GM23338 (cell line): ENCODE data around the gene FGFR3. TPM values are rescaled to one million over a fixed set of nuclear protein-coding genes. Genes with fewer than 3 reads are reported as not detected.

Experiments
- ATAC-seq: fragments of 200-7000 bp; cut with Tn5 transposase; 3 replicates; pipeline ENCODE4 v1.9.1; 2020
- DNase-seq: peaks from one replicate; pipeline ENCODE4 v3.0.0-alpha.2; 2015; ENCODE audit warnings: low spot score
- H2AFZ ChIP-seq: fragments of 200-600 bp; sonication (generic); 2 replicates; pipeline ENCODE4 v1.8.0; 2016; ENCODE audit warnings: antibody characterized with exemption, mild to moderate bottlenecking, moderate library complexity
- H3F3A ChIP-seq: fragments of 200-600 bp; sonication (generic); replicated peaks from 2 replicates; pipeline ENCODE4 v1.8.0; 2017; ENCODE audit warnings: antibody characterized with exemption, mixed run types, low read depth
- H3K27ac ChIP-seq: fragments of 200-600 bp; sonication (generic); 2 replicates; pipeline ENCODE4 v1.6.1; 2016; ENCODE audit warnings: low read depth
- H3K27me3 ChIP-seq: fragments of 200-600 bp; sonication (generic); 2 replicates; pipeline ENCODE4 v1.8.0; 2016; ENCODE audit warnings: mild to moderate bottlenecking, mixed run types, moderate library complexity; ENCODE audit not compliant: insufficient read depth
- H3K36me3 ChIP-seq: fragments of 200-600 bp; sonication (generic); 2 replicates; pipeline ENCODE4 v1.8.0; 2016; ENCODE audit warnings: mild to moderate bottlenecking; ENCODE audit not compliant: insufficient read depth
- H3K4me1 ChIP-seq: fragments of 200-600 bp; sonication (generic); 2 replicates; pipeline ENCODE4 v1.8.0; 2016; ENCODE audit warnings: mild to moderate bottlenecking, moderate library complexity; ENCODE audit not compliant: insufficient read depth
- H3K4me2 ChIP-seq: fragments of 200-600 bp; sonication (generic); 2 replicates; pipeline ENCODE4 v1.7.1; 2017; ENCODE audit warnings: mixed run types
- H3K4me3 ChIP-seq: fragments of 200-600 bp; sonication (generic); 2 replicates; pipeline ENCODE4 v1.6.1; 2016; ENCODE audit warnings: mixed run types
- H3K79me2 ChIP-seq: fragments of 200-600 bp; sonication (generic); replicated peaks from 2 replicates; pipeline ENCODE4 v1.8.0; 2017; ENCODE audit warnings: mild to moderate bottlenecking; ENCODE audit not compliant: insufficient read depth
- H3K9me2 ChIP-seq: fragments of 200-600 bp; sonication (generic); 2 replicates; pipeline ENCODE4 v1.8.0; 2017; ENCODE audit not compliant: insufficient read depth
- H4K20me1 ChIP-seq: fragments of 200-600 bp; sonication (generic); replicated peaks from 2 replicates; pipeline ENCODE4 v1.8.0; 2017; ENCODE audit warnings: mild to moderate bottlenecking; ENCODE audit not compliant: insufficient read depth
- H3K27ac Mint-ChIP-seq: 2 replicates; pipeline ENCODE4 v1.8.0; 2020; ENCODE audit warnings: inconsistent platforms, mild to moderate bottlenecking, moderate library complexity, mixed read lengths
- H3K27me3 Mint-ChIP-seq: 3 replicates; pipeline ENCODE4 v1.8.0; 2022; ENCODE audit warnings: low read depth, mild to moderate bottlenecking, moderate library complexity, mixed read lengths, inconsistent platforms; ENCODE audit not compliant: insufficient read depth, poor library complexity
- H3K36me3 Mint-ChIP-seq: 3 replicates; pipeline ENCODE4 v1.8.0; 2021; ENCODE audit warnings: low read depth, mild to moderate bottlenecking, inconsistent platforms, moderate library complexity, mixed read lengths
- H3K4me1 Mint-ChIP-seq: 3 replicates; pipeline ENCODE4 v1.8.0; 2020; ENCODE audit warnings: mild to moderate bottlenecking, inconsistent platforms, mixed read lengths
- H3K4me3 Mint-ChIP-seq: 3 replicates; pipeline ENCODE4 v1.8.0; 2021; ENCODE audit warnings: moderate library complexity, mild to moderate bottlenecking, inconsistent platforms, mixed read lengths
- H3K9me3 Mint-ChIP-seq: 3 replicates; pipeline ENCODE4 v1.8.0; 2020; ENCODE audit warnings: moderate library complexity, mild to moderate bottlenecking, inconsistent platforms, mixed read lengths
- CREB1 ChIP-seq: fragments of 250-450 bp; sonication (Bioruptor Pico); IDR thresholded peaks from 2 replicates; pipeline ENCODE4 v1.5.0; 2020; ENCODE audit warnings: low read depth, mild to moderate bottlenecking, moderate library complexity
- EZH2phosphoT487 ChIP-seq: fragments of 200-600 bp; sonication (generic); IDR thresholded peaks from one replicate; pipeline ENCODE4 v1.8.1; 2018; ENCODE audit warnings: antibody characterized with exemption; ENCODE audit not compliant: unreplicated experiment
- ZNF114 ChIP-seq: fragments of 250-450 bp; sonication (Bioruptor Pico); IDR thresholded peaks from 2 replicates; pipeline ENCODE4 v1.5.0; 2020; ENCODE audit warnings: mild to moderate bottlenecking, moderate library complexity
- polyA plus RNA-seq: library from polyadenylated mRNA; unstranded; fragments of >200 nt; fragmentation: Nextera tagmentation; extraction: Ambion mirVana; gene quantifications from 2 replicates; pipeline ENCODE4 v1.2.1, GENCODE V29; 2016
- total RNA-seq: library from RNA; depleted of rRNA; stranded (reverse); fragments of >200 nt; shearing (Covaris generic); gene quantifications from 2 replicates; pipeline ENCODE4 v1.2.3, GENCODE V29; 2014
- TF ChIP-seq, protein P1 (sequence below): fragments of 250-450 bp; sonication (Bioruptor Pico); IDR thresholded peaks from 2 replicates; pipeline ENCODE4 v1.5.0; 2020; ENCODE audit warnings: mild to moderate bottlenecking, moderate library complexity
- TF ChIP-seq, protein P2 (sequence below), 2 experiments: fragments of 200-600 bp in 1 of 2; sonication (generic) in 1 of 2; conservative IDR thresholded peaks; 2 replicates each; pipeline versions ENCODE4 v1.5.1 to v1.6.1; 2016 to 2017; ENCODE audit warnings: antibody characterized with exemption in 2 of 2, low read depth in 2 of 2, mild to moderate bottlenecking in 2 of 2, moderate library complexity in 1 of 2

The FGFR3 gene
- total and polyA plus RNA-seq, 2 experiments from 2014 or later: 3.6 to 17.4 TPM

DNA sequence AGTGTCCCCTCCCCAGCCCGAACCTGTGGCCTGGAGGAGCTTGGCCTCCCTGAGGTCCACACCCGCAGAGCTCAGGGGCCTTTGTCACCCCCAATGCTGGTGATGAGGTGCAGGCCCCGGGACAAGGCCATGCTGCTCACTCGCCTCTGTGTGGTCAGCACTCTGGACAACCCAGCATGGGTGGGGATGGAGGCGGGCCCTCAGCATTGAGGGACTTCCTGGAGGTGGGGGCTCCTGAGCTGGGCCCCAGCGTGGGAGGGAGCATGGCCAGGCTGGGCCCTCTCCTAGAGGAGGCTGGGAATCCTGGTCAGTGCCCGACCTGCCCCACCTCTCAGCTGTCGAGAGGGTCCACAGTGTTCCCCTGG, 41.2 kb upstream of the FGFR3 start (continued):
- TF ChIP-seq, protein P1, sequence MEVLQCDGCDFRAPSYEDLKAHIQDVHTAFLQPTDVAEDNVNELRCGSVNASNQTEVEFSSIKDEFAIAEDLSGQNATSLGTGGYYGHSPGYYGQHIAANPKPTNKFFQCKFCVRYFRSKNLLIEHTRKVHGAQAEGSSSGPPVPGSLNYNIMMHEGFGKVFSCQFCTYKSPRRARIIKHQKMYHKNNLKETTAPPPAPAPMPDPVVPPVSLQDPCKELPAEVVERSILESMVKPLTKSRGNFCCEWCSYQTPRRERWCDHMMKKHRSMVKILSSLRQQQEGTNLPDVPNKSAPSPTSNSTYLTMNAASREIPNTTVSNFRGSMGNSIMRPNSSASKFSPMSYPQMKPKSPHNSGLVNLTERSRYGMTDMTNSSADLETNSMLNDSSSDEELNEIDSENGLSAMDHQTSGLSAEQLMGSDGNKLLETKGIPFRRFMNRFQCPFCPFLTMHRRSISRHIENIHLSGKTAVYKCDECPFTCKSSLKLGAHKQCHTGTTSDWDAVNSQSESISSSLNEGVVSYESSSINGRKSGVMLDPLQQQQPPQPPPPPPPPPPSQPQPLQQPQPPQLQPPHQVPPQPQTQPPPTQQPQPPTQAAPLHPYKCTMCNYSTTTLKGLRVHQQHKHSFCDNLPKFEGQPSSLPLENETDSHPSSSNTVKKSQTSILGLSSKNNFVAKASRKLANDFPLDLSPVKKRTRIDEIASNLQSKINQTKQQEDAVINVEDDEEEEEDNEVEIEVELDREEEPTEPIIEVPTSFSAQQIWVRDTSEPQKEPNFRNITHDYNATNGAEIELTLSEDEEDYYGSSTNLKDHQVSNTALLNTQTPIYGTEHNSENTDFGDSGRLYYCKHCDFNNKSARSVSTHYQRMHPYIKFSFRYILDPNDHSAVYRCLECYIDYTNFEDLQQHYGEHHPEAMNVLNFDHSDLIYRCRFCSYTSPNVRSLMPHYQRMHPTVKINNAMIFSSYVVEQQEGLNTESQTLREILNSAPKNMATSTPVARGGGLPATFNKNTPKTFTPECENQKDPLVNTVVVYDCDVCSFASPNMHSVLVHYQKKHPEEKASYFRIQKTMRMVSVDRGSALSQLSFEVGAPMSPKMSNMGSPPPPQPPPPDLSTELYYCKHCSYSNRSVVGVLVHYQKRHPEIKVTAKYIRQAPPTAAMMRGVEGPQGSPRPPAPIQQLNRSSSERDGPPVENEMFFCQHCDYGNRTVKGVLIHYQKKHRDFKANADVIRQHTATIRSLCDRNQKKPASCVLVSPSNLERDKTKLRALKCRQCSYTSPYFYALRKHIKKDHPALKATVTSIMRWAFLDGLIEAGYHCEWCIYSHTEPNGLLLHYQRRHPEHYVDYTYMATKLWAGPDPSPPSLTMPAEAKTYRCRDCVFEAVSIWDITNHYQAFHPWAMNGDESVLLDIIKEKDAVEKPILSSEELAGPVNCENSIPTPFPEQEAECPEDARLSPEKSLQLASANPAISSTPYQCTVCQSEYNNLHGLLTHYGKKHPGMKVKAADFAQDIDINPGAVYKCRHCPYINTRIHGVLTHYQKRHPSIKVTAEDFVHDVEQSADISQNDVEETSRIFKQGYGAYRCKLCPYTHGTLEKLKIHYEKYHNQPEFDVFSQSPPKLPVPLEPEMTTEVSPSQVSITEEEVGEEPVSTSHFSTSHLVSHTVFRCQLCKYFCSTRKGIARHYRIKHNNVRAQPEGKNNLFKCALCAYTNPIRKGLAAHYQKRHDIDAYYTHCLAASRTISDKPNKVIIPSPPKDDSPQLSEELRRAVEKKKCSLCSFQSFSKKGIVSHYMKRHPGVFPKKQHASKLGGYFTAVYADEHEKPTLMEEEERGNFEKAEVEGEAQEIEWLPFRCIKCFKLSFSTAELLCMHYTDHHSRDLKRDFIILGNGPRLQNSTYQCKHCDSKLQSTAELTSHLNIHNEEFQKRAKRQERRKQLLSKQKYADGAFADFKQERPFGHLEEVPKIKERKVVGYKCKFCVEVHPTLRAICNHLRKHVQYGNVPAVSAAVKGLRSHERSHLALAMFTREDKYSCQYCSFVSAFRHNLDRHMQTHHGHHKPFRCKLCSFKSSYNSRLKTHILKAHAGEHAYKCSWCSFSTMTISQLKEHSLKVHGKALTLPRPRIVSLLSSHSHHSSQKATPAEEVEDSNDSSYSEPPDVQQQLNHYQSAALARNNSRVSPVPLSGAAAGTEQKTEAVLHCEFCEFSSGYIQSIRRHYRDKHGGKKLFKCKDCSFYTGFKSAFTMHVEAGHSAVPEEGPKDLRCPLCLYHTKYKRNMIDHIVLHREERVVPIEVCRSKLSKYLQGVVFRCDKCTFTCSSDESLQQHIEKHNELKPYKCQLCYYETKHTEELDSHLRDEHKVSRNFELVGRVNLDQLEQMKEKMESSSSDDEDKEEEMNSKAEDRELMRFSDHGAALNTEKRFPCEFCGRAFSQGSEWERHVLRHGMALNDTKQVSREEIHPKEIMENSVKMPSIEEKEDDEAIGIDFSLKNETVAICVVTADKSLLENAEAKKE (CRISPR knock-in tag): no peak
- TF ChIP-seq EZH2phosphoT487 (no peak), ZNF114 (CRISPR knock-in tag) (no peak)

DNA sequence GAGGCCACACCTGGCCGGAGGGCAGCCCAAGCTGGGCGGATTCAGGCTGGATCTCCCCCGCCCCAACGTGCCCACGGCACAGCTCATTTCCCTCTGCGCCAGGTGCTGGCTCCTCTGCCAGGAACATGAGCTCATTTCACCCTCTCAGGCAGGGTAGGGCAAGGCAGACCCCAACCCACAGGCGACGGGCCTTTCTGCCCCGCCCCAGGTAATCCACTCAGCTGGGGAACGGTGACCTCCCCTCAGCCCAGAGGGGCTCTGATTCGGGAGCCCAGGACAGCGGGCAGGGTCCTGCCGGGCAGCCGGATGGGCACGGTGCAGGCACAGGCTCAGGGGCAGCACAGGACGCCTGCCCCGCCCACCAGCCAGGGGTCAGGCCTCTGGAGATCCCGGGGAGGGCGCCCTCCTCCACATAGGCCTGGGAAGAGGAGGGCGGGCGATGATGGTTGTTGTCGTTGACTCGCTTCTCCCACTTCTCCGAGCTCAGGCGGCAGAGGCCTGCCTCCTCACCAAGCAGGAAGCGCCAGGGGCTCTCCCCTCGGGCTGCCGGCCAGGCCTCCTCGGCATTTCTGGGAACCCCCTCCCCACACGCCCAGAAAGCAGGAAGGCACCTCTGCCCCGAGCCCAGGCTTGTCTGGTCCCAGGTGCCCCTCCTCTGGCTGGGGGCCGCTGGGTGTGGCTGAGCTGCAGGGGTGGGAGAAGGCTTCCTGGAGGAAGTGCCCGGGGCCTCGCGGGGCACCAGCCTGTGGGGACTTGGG, 40.6 kb upstream of the FGFR3 start:
- H3K27ac Mint-ChIP-seq: no peak overlapping the region
- ATAC-seq (peak; percentile 19), DNase-seq (peak; percentile 59)
- H3K36me3 Mint-ChIP-seq: no peaks in the 10 kb centered on the region
- H3K9me2 ChIP-seq: no peaks in the 10 kb centered on the region
- H3K4me1 ChIP-seq: no peaks in the 10 kb centered on the region
- H3K4me2 ChIP-seq: no peak overlapping the region; the same call in 1 of the 2 replicates
- no peak overlapping the region for H2AFZ ChIP-seq
- H3K4me3 Mint-ChIP-seq: no peak overlapping the region
- no peaks in the 10 kb centered on the region for H3K79me2 ChIP-seq
- H3K27ac ChIP-seq: no peak overlapping the region
- no peaks in the 10 kb centered on the region for H3K27me3 ChIP-seq
- no peaks in the 10 kb centered on the region for H4K20me1 ChIP-seq
- peaks cover 2% of the 10 kb centered on the region for H3K27me3 Mint-ChIP-seq
- no peak overlapping the region for H3K4me3 ChIP-seq
- TF ChIP-seq, protein P2, sequence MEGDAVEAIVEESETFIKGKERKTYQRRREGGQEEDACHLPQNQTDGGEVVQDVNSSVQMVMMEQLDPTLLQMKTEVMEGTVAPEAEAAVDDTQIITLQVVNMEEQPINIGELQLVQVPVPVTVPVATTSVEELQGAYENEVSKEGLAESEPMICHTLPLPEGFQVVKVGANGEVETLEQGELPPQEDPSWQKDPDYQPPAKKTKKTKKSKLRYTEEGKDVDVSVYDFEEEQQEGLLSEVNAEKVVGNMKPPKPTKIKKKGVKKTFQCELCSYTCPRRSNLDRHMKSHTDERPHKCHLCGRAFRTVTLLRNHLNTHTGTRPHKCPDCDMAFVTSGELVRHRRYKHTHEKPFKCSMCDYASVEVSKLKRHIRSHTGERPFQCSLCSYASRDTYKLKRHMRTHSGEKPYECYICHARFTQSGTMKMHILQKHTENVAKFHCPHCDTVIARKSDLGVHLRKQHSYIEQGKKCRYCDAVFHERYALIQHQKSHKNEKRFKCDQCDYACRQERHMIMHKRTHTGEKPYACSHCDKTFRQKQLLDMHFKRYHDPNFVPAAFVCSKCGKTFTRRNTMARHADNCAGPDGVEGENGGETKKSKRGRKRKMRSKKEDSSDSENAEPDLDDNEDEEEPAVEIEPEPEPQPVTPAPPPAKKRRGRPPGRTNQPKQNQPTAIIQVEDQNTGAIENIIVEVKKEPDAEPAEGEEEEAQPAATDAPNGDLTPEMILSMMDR (conservative IDR thresholded peaks at IDR 0.05; ENCODE audit: low read depth in 2 of 2): peak in 1 of 2 experiments; percentile 41; a peak in 2 of 4 replicates
- TF ChIP-seq CREB1 (CRISPR knock-in tag) (no peak), EZH2phosphoT487 (no peak)
- H3K4me1 Mint-ChIP-seq: no peaks in the 10 kb centered on the region
- no peaks in the 10 kb centered on the region for H3K36me3 ChIP-seq
- no peaks in the 10 kb centered on the region for H3F3A ChIP-seq
- H3K9me3 Mint-ChIP-seq: no peaks in the 10 kb centered on the region
